ENCODE data around the gene BMP6. TPM values are rescaled to one million over a fixed set of nuclear protein-coding genes. Genes with fewer than 3 reads are reported as not detected.

The BMP6 gene
- total RNA-seq, 1 experiment from 2014 or later, result 0.15 TPM

- intact Hi-C loops (cut with micrococcal nuclease), result no loop called here
- Histone ChIP-seq H2AFZ (ENCODE audit: low read length) (no peak overlapping the region), H3K27ac (ENCODE audit: low read length) (no peak overlapping the region), H3K9me2 (replicated peaks; ENCODE audit: low read length) (no peaks in the 10 kb centered on the region), H3K9me3 (ENCODE audit: low read length) (no peaks in the 10 kb centered on the region), H3F3A (ENCODE audit: low read length, unreplicated experiment) (no peaks in the 10 kb centered on the region), H3K4me1 (ENCODE audit: insufficient read depth, low read length) (peaks cover 26% of the 10 kb centered on the region), H3K9ac (ENCODE audit: low read length) (no peak overlapping the region), H3K36me3 (ENCODE audit: low read depth, low read length) (no peaks in the 10 kb centered on the region), H3K4me3 (ENCODE audit: low read length) (no peak overlapping the region), H4K20me1 (ENCODE audit: low read length) (no peaks in the 10 kb centered on the region), H3K79me2 (ENCODE audit: low read length) (no peaks in the 10 kb centered on the region), H3K4me2 (ENCODE audit: low read length) (no peak overlapping the region), H3K27me3 (ENCODE audit: low read length) (no peaks in the 10 kb centered on the region)
- no peak for TF ChIP-seq EZH2phosphoT487 (IDR thresholded peaks at IDR 0.05; ENCODE audit: borderline replicate concordance, low read length)
- no peak for TF ChIP-seq EZH2 (IDR thresholded peaks at IDR 0.05; ENCODE audit: low read length, unreplicated experiment)
- TF ChIP-seq CTCF (conservative IDR thresholded peaks at IDR 0.05; ENCODE audit: low read depth, low read length), result no peak
- CTCF ChIA-PET, result no interaction called here
- ATAC-seq, result no peak
- DNase-seq, result no peak
- POLR2A ChIA-PET (ENCODE audit: unreplicated experiment), result no interaction called here
- BruUV-seq (replicated peaks), result no TSS peak
Measured at GRCh38 chr6:7773914-7774313, 48.0 kb downstream of the BMP6 start.

GRCh38 chr6:7776509-7776908 lies 50.6 kb downstream of the BMP6 start:
- no peaks in the 10 kb centered on the region for H3F3A ChIP-seq (ENCODE audit: low read length, unreplicated experiment)
- no peaks in the 10 kb centered on the region for H3K36me3 ChIP-seq (ENCODE audit: low read depth, low read length)
- CTCF ChIA-PET, result no interaction called here
- H2AFZ ChIP-seq (ENCODE audit: low read length), result no peak overlapping the region
- H3K9me3 ChIP-seq (ENCODE audit: low read length), result no peaks in the 10 kb centered on the region
- H3K79me2 ChIP-seq (ENCODE audit: low read length), result no peaks in the 10 kb centered on the region
- no peak for ATAC-seq
- H3K4me2 ChIP-seq (ENCODE audit: low read length), result no peak overlapping the region
- TF ChIP-seq EZH2phosphoT487 (IDR thresholded peaks at IDR 0.05; ENCODE audit: borderline replicate concordance, low read length) (no peak), CTCF (conservative IDR thresholded peaks at IDR 0.05; ENCODE audit: low read depth, low read length) (no peak), EZH2 (IDR thresholded peaks at IDR 0.05; ENCODE audit: low read length, unreplicated experiment) (no peak)
- no peak overlapping the region for H3K4me3 ChIP-seq (ENCODE audit: low read length)
- no peaks in the 10 kb centered on the region for H3K9me2 ChIP-seq (replicated peaks; ENCODE audit: low read length)
- DNase-seq, result no peak
- no peaks in the 10 kb centered on the region for H4K20me1 ChIP-seq (ENCODE audit: low read length)
- 0 out of 2 replicates have a peak, but pooled peaks cover 2% of the 10 kb centered on the region for H3K27me3 ChIP-seq (ENCODE audit: low read length)
- intact Hi-C loops (cut with micrococcal nuclease), result no loop called here
- BruUV-seq (replicated peaks), result no TSS peak
- POLR2A ChIA-PET (ENCODE audit: unreplicated experiment), result interaction anchor here (0.6 kb wide), 1 partner anchor 43 kb away, joined by 3 read pairs; no protein-coding TSS in a partner anchor
- H3K27ac ChIP-seq (ENCODE audit: low read length), result no peak overlapping the region
- peaks cover 12% of the 10 kb centered on the region for H3K4me1 ChIP-seq (ENCODE audit: insufficient read depth, low read length)
- no peak overlapping the region for H3K9ac ChIP-seq (ENCODE audit: low read length)

GRCh38 chr6:7777074-7777473 lies 51.2 kb downstream of the BMP6 start:
- Histone ChIP-seq H3K36me3 (ENCODE audit: low read depth, low read length) (no peaks in the 10 kb centered on the region), H3K4me2 (ENCODE audit: low read length) (no peak overlapping the region), H4K20me1 (ENCODE audit: low read length) (no peaks in the 10 kb centered on the region), H3K9me2 (replicated peaks; ENCODE audit: low read length) (no peaks in the 10 kb centered on the region), H3K9me3 (ENCODE audit: low read length) (no peaks in the 10 kb centered on the region), H3K4me3 (ENCODE audit: low read length) (no peak overlapping the region), H3K27me3 (ENCODE audit: low read length) (0 out of 2 replicates have a peak, but pooled peaks cover 4% of the 10 kb centered on the region), H3K4me1 (ENCODE audit: insufficient read depth, low read length) (peaks cover 12% of the 10 kb centered on the region), H3K27ac (ENCODE audit: low read length) (no peak overlapping the region), H3F3A (ENCODE audit: low read length, unreplicated experiment) (no peaks in the 10 kb centered on the region), H2AFZ (ENCODE audit: low read length) (no peak overlapping the region), H3K9ac (ENCODE audit: low read length) (no peak overlapping the region), H3K79me2 (ENCODE audit: low read length) (no peaks in the 10 kb centered on the region)
- ChIA-PET CTCF (no interaction called here), POLR2A (ENCODE audit: unreplicated experiment) (no interaction called here)
- ATAC-seq (no peak), DNase-seq (no peak)
- TF ChIP-seq CTCF (conservative IDR thresholded peaks at IDR 0.05; ENCODE audit: low read depth, low read length), result no peak
- TF ChIP-seq EZH2 (IDR thresholded peaks at IDR 0.05; ENCODE audit: low read length, unreplicated experiment), result no peak
- no peak for TF ChIP-seq EZH2phosphoT487 (IDR thresholded peaks at IDR 0.05; ENCODE audit: borderline replicate concordance, low read length)
- no TSS peak for BruUV-seq (replicated peaks)
- intact Hi-C loops (cut with micrococcal nuclease), result no loop called here

Data from PC-3 (cell line).